ENCODE results near the gene TMC6.
"Not testable (repeated sequence)": the region's sequence is repeated elsewhere in the genome, so short reads cannot be mapped to it uniquely, and the experiment has no call there.

The TMC6 gene

GRCh38 chr17:78124836-78125137, 3.8 kb downstream of the TMC6 start:
- no peak for DNase-seq (ENCODE audit: low spot score)

GRCh38 chr17:78124081-78124835, 4.3 kb downstream of the TMC6 start:
- DNase-seq (ENCODE audit: low spot score), result peak; percentile 57

- DNase-seq (ENCODE audit: low spot score), result no peak
Observed at GRCh38 chr17:78123258-78123929, 5.2 kb downstream of the TMC6 start.

- DNase-seq (ENCODE audit: low spot score), result no peak
Observed at GRCh38 chr17:78122931-78123249, 5.7 kb downstream of the TMC6 start.

- DNase-seq (ENCODE audit: low spot score), result no peak
Observed at GRCh38 chr17:78122216-78122930, 6.2 kb downstream of the TMC6 start.

GRCh38 chr17:78121801-78122215, 6.7 kb downstream of the TMC6 start:
- DNase-seq (ENCODE audit: low spot score), result no peak

GRCh38 chr17:78120971-78121800, 7.4 kb downstream of the TMC6 start:
- no peak for DNase-seq (ENCODE audit: low spot score)

- DNase-seq (ENCODE audit: low spot score), result no peak
Observed at GRCh38 chr17:78120537-78120936, 8.0 kb downstream of the TMC6 start.

GRCh38 chr17:78118801-78119241, 9.7 kb downstream of the TMC6 start:
- DNase-seq (ENCODE audit: low spot score), result no peak

- DNase-seq (ENCODE audit: low spot score), result peak; percentile 59
Observed at GRCh38 chr17:78117027-78117981, 11.3 kb downstream of the TMC6 start.

GRCh38 chr17:78116411-78116810, 12.1 kb downstream of the TMC6 start:
- no peak for DNase-seq (ENCODE audit: low spot score)

GRCh38 chr17:78115803-78116202, 12.8 kb downstream of the TMC6 start:
- not testable (repeated sequence) for DNase-seq (ENCODE audit: low spot score)

- peak; percentile 97 for DNase-seq (ENCODE audit: low spot score)
Observed at GRCh38 chr17:78114831-78115723, 13.5 kb downstream of the TMC6 start.

GRCh38 chr17:78113804-78114785, 14.5 kb downstream of the TMC6 start:
- DNase-seq (ENCODE audit: low spot score), result no peak

GRCh38 chr17:78112518-78113471, 15.8 kb downstream of the TMC6 start:
- peak; percentile 78 for DNase-seq (ENCODE audit: low spot score)

- no peak for DNase-seq (ENCODE audit: low spot score)
Observed at GRCh38 chr17:78111727-78112517, 16.6 kb downstream of the TMC6 start.
